HG03565 (cell line): ENCODE measurements around the gene NR4A3.

Source experiments
- ATAC-seq: cut with Tn5 transposase; IDR thresholded peaks from one replicate; pipeline ENCODE4 v1.9.1; 2021; ENCODE audit warnings: mild to moderate bottlenecking, moderate library complexity; ENCODE audit not compliant: unreplicated experiment

The NR4A3 gene

DNA sequence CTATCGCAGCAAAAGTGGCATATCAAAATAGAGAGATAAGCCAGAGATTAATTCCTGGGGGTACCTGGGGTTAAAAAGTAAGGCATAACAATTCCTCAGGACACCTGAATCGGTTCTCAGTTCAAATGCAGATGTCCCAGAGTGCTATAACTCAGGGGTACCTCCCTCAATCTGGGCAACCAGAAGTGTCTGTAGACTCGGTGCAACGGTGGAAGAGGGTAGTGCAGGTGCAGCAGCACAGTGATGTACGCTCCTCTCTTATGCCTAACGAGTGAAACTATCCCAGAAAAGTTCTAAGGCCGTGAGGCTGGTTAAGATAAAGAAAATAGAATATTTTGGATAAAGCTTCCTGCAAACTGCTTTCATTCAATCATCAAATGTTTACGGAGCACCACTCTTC, 7.9 kb upstream of the NR4A3 start:
- ATAC-seq: no peak

DNA sequence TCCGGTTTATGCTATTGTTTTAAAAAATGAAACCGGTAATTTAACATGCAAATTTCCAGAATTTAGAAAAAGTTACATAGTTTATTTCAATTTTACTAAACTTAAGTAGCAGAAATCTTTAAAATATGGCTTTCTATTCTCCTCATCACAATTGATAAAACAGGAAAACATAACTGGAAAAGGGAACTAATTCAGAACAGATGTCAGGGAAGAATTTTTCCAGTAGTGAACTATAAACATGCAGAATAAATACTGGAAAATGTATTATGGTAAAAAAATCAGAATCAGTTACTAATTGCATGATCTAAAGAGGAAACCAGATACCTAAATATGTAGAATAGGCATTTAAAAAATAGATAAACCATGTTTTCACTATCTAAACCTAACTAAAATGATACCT, 7.3 kb upstream of the NR4A3 start:
- ATAC-seq: no peak

DNA sequence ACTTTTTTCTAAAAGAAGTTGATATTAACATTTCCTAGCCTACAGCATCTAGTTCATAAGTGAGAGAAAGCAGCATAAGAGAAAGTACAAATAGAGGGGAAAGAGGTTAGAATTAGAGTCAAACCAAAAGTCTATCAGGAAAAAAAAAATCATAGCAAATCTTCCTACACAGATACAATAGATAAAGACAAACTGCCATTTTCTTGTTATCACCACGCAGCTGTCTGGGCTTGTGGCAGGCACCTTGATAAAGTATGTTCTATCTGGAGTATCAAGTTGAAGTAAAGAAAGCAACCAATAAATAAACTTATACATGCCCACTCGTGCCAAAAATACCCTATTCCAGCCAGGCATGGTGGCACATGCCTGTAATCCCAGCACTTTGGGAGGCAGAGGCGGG, 5.3 kb upstream of the NR4A3 start:
- no peak for ATAC-seq

DNA sequence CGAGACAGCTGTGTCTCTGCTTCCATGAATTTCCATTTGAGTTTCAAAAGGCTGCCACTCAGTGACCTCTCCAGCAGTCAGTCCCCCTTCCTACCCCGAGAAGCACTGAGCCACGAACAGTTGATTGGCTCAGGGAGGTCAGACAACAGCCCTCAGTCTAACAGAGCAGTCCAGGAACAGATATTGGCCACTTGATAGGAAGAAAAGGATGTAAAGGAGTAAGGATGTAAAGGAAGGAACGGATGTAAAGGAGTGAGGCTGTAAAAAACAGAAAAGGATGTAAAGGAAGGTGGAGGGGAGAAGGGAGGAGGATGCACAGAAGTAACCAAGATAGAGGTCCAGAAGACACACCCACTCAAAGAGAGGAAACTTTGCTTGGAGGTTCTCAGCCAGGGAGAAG, 3.2 kb upstream of the NR4A3 start:
- no peak for ATAC-seq

DNA sequence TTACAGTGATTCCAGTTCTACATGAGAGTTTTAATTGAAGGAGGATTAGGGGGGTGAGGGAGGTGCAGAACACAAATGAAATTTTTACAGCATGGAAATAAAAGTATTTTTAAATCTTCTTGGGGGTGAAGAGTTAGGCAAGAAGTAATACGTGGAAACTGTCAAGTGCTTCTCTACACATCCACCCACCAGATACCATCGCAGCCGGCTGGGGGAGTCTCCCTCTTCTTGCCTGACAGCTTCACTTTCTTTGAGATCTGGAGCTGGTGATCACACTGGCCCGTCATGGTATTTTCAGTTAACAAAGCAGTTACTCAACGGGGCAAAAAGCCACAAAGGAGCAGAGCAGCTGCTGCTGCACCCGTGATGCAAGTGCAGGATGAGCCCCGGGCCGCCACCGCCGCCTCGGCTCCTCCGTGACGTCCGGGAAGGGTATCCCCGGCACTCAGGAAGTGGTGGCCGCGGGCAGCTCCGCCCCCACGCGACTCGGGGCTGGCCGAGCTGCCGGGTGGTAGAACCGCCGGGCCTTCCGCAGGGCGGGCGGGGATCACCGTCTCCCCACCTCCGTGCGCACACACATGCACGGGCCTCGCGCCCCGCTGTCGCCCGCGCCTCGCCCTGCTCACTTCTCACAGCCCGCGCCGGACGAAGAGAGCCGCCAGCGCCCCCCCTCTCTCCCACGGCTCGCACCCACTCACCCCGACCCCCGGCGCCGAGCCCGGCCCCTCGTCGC, 2.4 kb upstream of the NR4A3 start:
- peak; percentile 31 for ATAC-seq

DNA sequence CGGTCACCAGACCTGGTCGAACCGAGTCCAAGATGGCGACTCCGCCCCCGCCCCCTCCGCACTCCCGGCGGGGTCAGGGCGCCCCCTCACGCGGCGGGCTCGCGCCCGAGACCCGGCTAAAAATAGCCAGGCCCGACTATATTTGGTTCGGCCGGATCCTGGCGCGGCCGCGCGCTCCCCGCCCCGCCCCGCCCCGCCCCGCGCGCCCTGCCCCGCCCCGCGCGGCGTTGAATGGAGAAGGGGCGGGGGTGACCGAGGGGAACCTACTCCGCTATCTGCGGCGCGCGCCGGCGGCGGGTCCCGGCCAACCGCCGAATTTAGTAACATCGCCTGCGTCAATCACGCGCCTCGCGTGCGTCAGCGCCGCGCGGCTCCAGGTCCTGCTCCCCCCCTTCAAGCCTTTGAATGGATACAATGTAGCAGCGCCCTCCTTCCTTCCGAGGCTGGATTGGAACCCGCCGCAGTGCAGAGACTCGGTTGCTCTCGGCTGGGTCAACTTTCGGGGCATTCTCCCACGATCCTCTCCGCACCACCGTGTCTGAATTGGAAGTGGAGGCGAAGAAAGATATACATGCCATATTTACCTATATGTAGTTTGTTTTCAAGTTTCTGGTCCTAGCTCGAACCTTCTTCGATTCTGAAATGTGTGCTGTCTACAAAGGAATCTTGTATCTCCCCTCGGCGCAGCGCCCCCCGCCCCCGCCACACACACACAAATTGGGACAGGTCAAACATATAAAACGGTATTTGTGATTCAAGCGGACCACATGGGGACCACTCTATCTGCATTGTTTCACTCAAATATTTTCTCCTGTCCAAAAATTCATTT, 1.6 kb upstream of the NR4A3 start:
- ATAC-seq: peak; percentile 32

DNA sequence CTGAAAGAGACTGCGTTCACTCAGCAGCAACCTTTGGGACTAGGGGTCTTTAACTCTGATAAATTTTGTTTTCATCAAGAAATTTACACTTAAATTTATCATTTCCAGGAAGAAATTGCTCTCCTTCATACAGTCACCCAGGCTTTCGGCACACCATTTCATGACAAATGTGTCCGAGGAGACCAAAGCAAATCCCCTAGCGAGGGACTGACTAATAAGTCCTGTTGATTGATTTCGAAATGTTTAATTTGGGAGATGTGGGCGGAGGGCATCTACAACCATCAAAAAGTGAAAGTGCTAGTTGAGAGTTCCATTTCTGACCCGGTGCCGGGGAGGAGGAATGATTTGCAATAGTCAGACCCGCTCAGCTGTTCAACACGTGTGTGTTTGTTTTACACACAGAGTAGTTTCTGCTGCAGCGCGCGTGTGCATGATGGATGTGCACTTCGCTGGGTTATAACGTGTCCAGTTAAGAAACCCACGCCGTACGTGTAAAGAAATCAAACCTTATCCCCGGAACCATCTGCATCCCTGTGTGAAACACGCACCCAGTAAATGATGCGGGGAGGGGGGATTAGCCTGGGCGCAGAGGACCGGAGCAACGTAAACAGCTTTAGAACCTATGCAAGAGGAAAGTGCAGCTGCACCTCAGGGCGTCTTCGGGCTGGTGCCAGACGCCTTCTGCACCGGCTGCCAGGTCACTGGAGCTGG, 845 bp upstream of the NR4A3 start:
- peak; percentile 3 for ATAC-seq

DNA sequence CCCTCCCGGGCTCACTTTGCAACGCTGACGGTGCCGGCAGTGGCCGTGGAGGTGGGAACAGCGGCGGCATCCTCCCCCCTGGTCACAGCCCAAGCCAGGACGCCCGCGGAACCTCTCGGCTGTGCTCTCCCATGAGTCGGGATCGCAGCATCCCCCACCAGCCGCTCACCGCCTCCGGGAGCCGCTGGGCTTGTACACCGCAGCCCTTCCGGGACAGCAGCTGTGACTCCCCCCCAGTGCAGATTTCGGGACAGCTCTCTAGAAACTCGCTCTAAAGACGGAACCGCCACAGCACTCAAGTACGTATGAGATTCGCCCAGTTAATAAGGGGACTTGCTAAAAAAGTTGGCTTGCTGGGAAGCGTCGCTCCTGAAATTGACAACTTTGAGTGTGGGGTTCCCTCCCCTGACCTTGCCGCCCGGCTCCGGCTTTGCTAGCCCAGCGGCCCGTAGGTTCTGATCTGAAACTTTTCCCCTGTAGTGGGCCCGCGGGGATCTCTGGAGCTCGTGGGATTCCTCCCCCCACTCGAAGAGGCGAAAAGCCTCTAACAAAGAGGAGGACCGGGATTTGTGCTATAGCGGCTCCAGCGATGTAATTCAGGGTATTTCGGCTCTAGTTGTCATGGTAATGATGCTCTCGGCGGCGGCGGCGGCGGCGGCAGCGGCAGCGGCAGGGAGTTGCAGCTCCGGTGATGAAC, 572 bp downstream of the NR4A3 start:
- ATAC-seq: no peak

DNA sequence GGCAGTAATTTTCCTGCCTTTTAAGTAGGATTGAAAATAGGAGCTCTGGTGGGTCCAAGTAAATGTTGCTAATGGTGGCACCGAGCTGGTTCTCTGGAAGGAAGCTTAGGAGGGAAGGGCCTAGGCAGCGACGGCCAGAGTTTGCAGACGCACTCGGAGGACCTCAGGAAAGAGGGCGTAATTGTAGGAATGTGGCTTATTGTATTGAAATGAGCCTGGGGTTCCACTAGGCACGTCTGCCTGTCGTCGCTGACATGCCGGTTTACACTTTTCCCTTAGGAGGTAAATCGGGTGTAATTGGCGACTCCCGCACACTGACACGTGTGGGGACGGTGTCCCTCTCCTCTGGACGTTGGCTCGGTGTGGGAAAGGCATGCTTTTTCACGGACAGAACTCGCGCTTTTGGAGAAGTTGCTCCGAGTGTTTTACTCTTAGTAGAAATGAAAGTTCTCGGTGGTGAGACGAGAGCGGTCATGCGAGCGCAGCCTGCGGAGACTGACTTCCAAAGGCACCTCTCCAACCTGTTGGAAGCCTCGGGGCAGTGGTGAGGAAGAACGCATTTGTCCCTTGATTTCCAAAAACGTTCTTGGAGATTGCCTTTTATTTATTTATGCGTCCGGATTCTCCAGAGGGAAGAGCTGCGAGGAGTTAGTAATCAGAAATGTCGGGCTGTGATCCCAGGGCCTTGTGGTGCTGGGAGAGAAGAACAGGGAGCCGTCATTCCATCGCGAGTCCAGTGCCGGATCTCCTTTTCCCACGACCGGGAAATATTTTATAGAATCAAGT, 1.3 kb downstream of the NR4A3 start:
- no peak for ATAC-seq

DNA sequence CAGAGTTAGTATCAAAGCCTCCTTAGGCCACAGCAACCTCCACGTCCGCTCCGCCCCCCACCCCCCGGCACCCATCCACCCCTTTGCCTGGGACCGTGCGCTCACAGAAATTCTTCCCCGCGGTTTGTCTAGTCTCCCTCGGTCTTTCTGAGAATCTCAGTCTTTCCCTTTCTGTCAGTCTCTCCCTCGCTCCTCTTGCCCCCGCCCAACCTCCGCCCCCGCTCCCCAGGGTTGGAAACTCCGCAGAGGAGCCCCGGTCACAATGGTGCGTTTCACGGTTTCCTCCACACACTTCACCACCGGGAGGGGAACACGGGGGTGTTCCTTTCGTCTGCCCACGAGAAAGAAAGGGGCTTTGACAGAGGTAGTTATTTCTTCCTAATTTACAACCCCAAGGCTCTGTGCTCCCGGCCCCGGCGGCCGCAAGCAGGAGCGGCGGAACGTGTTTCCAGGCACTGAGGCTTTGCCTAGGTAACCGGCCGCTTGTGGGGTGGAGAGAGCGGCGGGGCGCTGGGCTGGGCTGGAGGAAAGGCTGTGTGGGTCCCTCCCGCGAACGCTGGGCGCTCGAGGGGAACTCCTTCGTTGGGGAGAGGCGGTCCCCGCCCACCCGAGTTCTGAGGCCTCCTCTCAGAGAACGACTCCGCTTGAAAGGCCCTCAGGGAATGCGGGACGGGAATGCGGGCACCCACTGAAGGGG, 2.1 kb downstream of the NR4A3 start:
- no peak for ATAC-seq

DNA sequence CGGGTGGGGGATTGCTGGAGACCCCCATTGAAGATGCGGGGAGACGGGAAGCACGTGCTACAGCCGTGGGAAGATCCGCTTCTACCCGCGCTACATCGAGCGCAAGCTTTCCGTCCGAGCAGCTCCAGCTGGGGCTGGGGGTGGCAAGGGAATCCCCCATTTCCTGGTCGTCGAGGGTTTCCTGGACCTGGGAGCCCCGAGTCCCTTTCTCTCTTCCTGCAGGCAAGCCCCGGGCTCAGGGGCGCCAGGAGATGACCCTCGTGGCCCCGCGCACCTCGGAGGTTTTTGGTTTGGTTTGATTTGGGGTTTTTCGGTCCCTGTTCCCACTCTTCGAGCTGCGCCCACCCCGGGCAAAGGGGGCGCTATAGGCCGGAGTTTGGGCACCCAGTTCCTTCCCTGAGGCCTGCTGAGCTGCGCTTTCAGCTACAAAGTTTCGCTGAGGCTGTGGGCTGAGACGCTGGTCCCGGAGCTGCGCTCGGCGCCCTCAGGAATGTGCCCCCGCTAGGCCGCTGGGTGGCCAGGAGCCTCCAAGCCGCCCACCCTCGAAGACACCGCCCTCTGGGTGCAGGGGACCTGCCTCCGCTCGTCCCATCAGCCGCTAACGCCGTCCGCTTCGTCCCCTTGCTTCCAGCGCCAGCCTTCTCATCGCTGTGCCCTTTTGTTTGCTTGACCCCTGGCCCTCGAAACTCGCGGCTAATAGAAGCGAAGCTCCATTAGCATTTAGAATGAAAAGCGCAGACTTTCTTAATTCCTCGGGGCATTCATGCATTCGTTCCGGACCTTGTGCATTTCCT, 2.9 kb downstream of the NR4A3 start:
- no peak for ATAC-seq

DNA sequence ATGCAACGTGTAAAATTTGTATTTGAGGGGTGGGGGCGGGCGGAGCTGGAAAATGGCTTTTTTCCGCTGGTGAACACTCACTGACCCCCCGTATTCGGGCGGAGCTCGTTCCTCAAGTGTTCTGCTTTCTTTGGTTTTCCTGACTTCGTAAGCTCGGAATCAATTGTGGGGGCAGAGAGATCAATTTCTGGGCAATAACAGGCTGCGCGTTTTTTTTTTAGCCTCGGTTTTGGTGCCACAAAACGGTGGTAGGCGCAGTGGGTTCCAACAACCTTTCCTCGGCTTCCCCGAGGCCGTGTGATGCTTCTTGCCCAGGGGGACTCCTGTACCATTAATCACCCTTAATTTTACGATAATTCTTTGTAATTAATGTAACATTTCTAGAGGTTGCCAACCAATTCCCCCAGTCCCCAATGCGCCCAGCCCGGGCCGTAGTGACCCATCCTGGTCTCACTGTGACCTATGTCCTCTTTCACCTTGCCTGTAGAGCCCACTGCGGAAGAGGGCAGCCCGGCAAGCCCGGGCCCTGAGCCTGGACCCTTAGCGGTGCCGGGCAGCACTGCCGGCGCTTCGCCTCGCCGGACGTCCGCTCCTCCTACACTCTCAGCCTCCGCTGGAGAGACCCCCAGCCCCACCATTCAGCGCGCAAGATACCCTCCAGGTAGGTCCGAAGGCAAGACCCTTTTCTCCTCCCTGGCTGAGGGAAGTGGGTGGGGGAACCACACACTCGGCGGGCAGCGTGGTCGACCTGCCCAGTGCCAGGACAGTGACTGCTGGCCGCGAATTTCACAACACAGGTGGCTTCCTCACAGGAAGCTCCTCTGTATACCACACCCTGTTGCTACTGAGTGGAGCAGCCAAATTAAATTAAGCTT, 3.7 kb downstream of the NR4A3 start:
- no peak for ATAC-seq

DNA sequence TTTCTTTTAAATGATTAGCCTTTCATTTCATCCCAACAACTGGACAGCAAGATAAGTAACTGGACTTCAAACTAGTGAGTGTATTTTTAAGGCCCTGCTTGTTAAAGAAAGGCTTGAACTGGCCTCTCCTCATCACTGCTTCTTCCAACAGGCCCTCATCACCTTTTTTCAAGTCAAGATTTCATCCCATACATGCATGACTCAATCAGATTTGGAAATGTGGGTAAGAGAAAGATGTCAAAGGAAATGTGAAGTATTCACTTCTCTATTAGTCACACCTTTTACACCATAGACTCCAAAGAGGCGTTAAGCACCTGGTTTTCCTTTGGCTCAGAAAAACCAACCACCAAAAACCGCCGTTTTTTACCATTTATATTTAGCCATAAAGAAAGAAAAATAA, 4.9 kb downstream of the NR4A3 start:
- ATAC-seq: no peak

DNA sequence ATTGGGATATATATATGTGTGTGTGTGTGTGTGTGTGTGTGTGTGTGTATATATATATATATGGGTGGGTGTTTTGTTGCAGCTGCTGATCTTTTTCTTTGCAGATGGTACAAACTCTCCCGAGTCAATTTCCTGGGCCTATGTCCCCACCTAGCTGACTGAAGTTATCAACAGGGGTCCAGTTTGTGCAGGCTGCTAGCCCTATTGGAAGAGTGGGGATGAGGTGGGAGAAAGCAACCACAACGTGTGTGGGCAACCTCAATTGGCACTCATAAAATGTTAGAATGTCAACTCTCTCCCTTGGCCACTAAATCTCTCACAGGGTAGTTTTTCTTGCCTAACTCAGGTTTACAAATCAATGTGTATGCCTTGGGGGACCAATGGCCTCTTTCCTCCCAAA, 5.6 kb downstream of the NR4A3 start:
- no peak for ATAC-seq

DNA sequence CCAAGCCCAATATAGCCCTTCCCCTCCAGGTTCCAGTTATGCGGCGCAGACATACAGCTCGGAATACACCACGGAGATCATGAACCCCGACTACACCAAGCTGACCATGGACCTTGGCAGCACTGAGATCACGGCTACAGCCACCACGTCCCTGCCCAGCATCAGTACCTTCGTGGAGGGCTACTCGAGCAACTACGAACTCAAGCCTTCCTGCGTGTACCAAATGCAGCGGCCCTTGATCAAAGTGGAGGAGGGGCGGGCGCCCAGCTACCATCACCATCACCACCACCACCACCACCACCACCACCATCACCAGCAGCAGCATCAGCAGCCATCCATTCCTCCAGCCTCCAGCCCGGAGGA, 6.3 kb downstream of the NR4A3 start:
- ATAC-seq: no peak

DNA sequence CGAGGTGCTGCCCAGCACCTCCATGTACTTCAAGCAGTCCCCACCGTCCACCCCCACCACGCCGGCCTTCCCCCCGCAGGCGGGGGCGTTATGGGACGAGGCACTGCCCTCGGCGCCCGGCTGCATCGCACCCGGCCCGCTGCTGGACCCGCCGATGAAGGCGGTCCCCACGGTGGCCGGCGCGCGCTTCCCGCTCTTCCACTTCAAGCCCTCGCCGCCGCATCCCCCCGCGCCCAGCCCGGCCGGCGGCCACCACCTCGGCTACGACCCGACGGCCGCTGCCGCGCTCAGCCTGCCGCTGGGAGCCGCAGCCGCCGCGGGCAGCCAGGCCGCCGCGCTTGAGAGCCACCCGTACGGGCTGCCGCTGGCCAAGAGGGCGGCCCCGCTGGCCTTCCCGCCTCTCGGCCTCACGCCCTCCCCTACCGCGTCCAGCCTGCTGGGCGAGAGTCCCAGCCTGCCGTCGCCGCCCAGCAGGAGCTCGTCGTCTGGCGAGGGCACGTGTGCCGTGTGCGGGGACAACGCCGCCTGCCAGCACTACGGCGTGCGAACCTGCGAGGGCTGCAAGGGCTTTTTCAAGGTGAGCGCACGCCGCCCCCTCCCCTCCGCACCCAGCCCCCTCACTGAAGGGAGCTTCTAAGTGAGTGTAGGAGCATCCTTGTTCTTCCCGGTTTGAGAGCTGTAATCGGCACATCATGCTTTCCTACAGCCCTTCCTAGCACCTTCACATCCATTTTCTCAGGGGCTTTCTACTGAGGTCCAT, 6.9 kb downstream of the NR4A3 start:
- no peak for ATAC-seq

DNA sequence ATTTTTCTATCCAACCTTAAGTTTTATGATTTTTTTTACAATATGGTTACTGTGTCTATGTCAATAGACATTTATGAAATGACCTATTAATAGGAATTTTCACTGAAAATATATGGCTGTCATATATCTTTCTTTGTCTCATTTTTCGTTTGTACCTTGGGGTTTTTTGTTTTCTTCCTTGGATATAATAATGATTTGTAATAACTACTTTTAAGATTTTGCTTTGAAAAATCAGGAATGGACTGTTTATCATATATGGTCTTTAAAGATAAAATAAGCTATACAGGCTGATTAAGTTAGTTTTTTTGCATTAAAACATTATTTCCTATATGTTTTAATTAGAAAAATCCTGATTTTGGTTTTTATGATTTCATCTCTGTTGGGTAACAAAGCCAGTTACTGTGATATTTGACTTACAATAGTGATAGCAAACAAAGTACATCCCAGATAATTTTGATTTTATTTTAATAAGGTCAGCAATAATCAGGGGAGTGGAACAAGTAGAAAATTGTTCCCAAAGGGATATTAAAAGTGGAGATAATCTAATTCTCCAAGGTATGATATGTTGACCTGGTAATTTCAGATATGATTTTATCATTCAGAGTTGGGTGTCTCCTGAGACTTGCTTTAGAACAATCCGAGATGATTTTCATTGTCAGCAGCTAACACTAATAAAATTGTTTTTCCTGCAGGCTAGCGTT, 10.3 kb downstream of the NR4A3 start:
- no peak for ATAC-seq
